CD1c-positive myeloid dendritic cell (primary cell): ENCODE data around the gene RTN4RL1.

Experiments
- DNase-seq: peaks from one replicate; pipeline ENCODE4 v3.0.0-alpha.2; 2016; ENCODE audit errors: extremely low spot score

RTN4RL1 gene

DNA sequence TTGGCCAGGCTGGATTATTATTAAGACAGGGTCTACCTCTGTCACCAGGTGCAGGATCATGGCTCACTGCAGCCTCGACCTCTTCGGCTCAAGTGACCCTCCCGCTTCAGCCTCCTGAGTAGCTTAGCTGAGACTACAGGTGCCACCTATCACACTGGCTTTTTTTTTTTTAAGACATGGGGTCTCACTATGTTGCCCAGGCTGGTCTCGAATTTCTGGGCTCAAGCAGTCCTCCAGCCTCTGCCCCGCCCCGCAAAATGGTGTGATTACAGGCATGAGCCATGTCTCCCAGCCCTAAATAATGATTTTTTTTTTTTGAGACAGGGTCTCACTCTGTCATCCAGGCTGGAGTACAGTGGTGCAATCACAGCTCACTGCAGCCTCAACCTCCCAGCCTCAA lies 22.5 kb upstream of the RTN4RL1 start:
- no peak for DNase-seq

- no peak for DNase-seq
Observed at GRCh38 chr17:2044263-2044894, 19.2 kb upstream of the RTN4RL1 start.

GRCh38 chr17:2043785-2044184 lies 18.7 kb upstream of the RTN4RL1 start:
- no peak for DNase-seq

DNA sequence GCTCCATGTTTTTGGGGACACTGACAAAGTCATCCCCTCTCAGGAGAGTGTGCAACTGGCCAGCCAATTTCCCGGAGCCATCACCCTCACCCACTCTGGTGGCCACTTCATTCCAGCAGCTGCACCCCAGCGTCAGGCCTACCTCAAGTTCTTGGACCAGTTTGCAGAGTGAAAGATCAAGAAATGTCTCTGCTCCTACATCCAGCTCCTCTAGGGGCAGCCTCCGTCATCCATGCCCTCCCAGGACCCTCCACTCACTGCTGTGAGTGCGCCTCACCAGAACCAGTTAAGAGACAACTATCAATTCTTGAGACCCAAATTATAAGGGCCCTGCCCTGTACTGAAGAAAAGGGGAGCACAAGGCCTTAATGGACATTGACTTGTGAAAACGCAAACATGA lies 17.8 kb upstream of the RTN4RL1 start:
- no peak for DNase-seq

GRCh38 chr17:2042390-2042847 lies 17.3 kb upstream of the RTN4RL1 start:
- DNase-seq, result peak; percentile 32

GRCh38 chr17:2041561-2042389 lies 16.6 kb upstream of the RTN4RL1 start, which contains the start of gene OVCA2:
OVCA2 (plus strand) TSS chr17:2042022; CDS start chr17:2042048, 26 bp downstream.
- peak; percentile 97 for DNase-seq

DNA sequence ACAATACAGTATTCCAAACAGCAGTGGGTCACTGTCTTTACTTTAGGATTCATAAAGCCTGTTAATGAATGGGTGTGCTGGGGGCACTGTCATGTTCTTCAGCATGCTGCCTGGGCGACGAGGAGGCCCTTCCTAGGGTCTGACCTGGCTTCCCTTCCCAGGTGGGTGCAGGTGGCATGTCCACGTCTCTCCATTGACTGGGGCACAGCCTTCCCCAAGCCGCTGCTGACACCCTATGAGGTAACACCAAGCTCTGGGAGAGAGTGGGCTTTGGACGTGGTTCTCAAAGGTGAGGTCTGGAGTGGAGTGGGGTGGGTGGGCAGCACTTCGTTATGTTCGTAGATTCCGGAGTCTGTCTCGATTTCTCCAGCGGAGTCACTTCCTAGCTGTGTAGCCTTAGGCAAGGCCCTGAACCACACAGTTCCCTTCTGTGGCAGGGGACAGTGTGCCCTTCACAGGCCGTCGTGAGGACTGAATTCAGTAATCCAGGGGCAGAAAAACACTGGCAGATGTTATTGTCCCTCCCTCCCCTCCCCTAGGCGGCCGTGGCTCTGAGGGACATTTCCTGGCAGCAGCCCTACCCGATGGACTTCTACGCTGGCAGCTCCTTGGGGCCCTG lies 15.9 kb upstream of the RTN4RL1 start:
- DNase-seq, result peak; percentile 34

DNA sequence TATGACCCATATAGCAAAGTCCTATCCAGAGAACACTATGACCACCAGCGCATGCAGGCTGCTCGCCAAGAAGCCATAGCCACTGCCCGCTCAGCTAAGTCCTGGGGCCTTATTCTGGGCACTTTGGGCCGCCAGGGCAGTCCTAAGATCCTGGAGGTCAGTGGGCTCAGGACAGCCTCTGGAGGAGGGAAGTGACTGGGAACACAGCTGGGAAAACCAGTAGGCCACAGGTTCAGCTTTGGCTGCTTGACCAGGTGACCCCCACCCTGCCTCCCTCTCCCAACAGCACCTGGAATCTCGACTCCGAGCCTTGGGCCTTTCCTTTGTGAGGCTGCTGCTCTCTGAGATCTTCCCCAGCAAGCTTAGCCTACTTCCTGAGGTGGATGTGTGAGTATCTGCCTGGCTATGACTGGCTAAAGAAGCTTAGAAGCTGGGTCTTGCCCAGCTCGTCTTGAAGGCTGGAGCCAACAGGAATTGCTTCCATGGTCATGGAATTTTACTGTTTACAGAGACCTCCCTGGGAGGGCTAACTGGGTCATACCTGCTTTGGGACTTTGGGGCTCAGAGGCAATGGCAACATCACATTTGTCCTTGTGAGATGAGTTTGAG lies 15.2 kb upstream of the RTN4RL1 start:
- no peak for DNase-seq

DNA sequence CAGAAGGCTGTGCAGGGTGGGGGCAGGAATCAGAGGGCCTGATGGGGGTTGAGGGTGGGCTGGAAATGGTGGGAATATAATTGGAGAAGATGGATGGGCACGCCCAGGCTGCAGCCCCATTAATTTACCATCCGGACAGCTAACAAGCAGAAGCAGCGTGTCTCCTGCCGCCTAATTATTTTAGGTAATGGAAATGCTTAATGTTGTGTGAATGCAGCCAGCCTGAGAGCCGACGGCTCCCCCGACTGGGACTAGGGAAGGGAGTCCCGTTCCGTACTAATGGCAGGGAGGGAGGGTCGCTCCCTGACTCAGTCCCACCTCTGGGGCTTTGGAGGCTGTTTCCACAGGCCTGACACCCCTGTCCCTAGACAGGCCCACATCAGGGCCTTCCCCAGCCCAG lies 12.0 kb upstream of the RTN4RL1 start:
- no peak for DNase-seq

GRCh38 chr17:2035541-2036488 lies 10.7 kb upstream of the RTN4RL1 start:
- no peak for DNase-seq

DNA sequence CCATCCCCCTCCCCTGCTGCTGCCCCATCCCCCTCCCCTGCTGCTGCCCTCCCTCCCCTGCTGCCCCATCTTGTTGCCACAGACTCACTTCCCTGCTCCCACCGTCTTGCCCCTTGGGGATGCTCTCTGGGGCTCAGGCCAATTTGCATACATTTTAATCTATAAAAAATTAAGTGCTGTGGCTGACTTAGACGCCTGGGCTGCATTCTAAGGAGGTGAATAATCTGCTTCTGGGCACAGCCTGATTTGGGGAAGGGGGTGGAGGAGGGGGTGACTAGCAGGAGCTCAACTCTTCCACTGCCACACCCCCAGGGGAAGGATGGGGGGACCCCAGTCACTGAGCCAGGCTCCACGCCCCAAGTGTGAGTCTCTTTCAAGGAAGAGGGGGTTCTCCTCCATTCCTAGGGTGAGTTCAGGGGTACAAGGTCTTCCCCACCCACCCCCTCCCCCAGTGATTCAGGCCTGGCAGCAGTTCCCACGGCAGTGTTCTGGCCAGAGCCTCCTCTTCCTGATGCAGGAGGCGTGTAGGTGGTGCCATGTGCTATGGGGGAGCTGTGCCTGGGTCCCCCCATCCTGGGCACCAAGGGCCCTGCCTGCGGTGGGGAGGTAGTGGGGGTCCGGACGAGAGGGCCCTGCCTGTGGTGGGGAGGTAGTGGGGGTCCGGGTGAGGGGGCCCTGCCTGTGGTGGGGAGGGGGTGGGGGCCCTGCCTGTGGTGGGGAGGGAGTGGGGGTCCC lies 9.8 kb upstream of the RTN4RL1 start:
- no peak for DNase-seq

DNA sequence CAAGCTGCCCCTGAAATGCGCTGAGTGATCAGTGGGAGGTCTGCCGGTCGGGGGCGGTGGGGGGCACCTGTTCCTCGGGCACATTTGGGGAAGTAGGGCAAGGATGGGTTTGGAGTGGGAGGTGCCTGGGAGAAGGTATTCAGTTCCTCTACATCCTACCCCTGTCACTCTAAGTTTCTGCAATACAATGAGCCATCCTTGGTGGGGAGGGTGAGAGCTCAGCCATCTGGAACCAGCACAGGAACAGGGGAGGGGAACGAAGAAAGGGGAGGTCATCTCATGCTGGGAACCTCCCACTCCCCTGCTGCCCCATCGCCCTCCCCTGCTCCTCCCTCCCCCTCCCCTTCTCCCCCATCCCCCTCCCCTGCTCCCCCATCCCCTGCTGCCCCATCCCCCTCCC lies 9.0 kb upstream of the RTN4RL1 start:
- DNase-seq, result no peak

- no peak for DNase-seq
Observed at GRCh38 chr17:2033153-2033552, 8.0 kb upstream of the RTN4RL1 start.

DNA sequence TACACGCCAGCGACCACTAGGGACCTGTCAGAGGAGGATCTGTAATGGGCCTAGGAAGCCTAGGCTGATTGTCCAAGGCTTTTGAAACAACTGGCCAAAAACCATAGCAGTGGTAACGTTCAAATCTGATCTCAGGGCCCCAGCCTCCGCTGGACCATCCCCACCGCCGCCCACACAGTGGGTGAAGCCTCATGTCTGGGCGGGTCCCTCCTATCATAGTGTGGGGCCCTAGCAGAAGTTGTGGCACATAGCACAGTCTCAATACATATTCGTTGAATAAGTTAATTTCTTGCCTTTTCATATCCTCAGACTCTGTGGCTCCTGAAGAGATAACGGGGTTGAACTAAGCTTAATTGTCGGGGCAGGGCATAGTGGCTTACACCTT lies 5.6 kb upstream of the RTN4RL1 start:
- DNase-seq, result no peak

DNA sequence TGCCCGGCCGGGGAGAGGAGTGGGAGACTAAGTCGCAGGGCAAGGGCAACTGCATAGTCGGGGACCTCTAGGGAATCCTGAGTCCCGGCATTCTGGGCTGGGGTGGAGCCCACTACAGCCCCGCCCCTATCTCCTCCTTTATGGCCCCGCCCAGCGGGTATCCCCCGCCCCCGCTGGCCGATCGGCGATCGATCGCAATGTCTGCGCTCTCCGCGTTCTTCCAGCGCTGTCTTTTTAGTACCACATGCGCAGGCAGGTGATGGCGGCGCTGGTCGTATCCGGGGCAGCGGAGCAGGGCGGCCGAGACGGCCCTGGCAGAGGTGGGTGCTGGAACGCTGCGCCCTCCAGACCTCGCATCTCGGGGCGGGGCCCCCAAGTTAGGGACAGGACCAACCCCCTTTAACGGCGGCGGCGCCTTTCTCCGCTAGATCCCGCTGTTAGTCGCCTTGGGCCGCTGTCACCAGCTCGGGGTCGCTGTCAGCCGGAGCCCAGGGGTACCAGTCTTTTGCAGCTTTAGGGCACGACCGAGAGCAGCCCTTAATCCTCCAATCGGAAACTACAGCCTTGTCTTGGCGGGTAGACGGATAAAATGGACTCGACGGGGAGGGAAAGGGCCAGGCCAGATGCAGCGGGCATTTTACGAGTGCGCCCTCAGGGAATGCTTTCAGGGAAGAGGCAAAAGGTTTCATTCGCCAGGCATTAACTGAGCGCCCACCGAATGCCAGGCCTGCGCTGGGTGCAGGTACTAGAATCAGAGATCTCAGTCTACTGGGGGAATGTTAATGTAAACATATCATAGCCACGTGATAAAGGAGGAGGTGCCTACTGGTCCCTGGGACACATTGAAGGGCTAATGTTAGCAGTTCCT lies 5.0 kb upstream of the RTN4RL1 start, which contains the start of gene DPH1:
Gene DPH1 (plus strand): TSS at position 243 of the 868 bp plus-strand sequence. CDS start 17 bp downstream, at position 260.
- peak; percentile 89 for DNase-seq

DNA sequence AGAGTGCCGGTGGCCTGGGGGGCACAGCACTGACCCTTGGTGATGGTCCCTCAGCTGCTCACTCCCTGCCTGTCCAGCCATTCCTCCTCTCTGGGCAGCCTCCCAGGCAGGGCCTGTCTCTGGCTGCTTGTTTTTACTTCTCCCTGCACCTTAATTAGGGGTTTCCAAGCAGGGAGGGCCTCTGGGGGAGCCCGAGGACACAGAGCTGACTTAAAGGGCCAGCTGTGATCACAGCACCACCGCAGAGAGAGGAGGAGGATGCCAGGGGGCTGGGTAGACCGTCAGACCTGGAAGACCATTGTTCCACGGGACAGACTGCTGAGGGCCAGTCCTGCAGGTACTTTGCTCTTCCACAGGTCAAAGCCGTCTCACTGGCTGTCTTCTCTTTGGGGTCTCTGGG lies 3.6 kb upstream of the RTN4RL1 start:
- no peak for DNase-seq

DNA sequence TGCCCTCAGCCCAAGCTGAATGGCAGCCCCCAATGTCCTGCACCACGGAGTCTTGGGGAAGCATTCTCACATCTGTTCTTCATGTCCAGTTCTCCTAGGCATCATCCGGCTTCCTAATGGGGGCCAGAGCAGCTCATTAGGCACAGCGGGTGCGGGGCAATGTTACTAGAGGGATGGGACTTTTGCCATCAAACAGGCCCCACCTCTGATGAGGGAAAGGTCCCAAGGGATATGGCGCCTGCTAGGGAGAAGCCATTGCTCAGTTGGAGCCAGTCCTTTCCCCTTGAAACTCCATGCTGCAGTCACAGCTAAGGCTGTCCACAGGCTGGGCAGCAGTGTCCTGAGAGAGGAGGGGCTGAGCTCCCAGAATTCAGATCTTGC lies 3.1 kb upstream of the RTN4RL1 start:
- no peak for DNase-seq

DNA sequence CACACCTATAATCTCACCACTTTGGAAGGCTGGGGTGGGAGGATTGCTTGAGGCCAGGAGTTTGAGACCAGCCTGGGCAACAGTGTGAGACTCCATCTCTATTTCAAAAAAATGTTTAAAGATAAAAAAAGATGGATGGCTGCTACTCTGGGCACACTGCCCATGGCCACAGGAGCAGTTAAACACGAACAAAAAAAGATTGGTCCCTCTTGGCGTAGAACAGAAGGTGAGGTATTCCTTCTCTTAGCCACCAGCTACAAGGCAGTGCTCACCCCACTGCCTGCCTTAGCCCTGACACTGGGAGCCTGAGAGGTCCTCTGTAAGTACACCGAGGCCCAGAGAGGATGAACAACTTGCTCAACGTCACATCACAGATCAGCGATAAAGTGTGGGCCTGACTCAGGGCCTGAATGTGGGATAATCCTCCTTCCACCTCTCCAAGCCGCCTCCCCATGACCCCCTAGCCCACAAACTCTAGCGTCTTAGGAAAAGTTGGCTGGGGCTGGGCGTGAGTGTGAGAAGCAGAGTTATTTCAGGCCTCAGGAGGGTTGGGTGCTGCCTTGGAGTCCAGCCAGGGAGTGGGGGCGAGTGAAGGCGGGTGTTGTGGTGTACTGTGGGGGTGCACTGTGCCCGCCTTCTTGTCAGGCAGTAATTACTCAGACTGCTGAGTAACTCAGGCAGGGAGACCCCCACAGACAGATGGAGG lies 2.5 kb upstream of the RTN4RL1 start:
- no peak for DNase-seq
